ENCODE results near the gene FLYWCH2.

Gene FLYWCH2

DNA sequence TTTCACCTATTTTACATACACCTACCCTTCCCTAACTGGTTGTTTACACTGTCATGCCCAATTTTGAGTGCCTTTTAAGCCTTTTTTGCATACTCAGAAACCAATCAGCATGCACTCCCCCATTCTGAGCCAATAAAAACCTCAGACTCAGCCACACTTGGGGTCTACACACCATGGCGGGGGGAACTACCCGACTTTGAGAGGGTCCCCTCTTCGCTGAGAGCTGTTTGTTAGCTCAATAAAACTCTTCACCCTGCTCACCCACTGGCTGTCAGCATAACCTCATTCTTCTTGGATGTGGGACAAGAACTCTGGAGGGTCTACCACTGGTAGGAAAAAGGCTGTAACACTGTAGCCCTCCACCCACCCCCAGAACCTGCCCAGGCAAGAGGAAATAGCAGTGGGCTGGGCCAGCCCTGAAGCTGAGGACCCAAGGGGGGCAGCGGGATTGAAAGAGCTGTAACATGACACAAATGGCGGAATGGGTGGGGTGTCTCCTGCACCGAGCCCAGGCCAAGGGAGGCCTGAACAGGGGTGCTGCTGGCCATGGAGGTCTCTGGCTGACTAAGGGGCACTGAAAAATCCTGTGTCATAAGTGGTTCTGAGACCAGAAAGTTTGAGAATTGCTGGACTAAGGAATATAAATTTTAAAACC, 3.0 kb upstream of the FLYWCH2 start:
- no peak for DNase-seq

DNA sequence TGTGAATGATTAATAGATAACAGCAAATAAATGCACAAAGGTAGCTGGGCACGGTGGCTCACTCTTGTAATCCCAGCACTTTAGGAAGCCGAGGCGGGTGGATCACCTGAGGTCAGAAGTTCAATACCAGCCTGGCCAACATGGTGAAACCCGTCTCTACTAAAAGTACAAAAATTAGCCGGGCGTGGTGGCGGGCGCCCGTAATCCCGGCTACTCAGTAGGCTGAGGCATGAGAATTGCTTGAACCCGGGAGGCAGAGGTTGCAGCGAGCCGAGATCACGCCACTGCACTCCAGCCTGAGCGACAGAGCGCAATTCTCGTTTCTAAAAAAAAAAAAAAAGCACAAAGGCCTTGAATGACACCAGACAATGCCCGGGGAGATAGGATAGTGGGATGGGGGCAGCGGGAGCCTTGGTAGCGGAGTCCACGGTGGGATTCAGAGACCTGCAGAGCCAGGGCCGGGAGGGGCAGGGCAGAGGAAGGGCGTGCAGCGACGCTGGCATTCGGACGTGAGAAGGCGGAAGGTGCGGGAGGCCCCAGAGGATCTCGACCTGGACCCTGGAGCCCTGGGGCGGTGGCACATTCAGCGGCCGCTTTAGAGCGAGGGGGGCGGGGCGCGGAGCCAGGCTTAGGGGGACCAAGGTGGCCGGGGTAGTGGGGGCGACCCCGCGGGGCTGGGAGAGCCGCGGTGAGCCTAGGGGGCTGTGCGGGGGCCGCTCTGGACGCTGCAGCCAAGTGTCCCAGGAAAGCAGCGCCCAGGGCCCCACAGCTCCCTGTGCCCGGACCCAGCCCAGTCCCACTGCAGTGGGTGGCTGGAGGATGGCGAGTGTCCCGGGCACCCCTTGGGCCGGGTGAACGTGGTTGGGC, 999 bp upstream of the FLYWCH2 start:
- DNase-seq, result peak; percentile 61

DNA sequence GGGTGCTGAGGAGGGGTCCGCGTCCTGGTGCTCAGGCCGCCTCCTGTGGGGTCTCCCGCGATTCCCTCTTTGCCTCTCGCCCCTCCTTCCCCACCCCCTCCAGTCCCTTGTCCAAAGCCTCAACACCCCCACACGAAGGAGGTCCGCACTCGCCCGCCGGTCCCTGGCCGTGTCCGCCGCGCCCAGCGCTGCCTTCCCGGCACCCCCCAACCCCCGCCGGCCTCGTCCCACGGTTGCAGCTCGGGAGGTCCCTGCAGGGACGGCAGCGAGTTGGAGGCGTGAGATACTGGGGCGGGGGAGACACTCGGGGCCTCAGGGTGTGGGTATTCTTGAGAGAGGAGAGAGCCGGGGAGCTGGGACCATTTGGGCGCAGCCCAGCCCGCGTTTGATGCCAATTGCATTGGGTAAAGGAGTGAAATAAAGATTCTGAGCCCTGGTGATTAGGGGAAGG, 468 bp downstream of the FLYWCH2 start:
- no peak for DNase-seq

DNA sequence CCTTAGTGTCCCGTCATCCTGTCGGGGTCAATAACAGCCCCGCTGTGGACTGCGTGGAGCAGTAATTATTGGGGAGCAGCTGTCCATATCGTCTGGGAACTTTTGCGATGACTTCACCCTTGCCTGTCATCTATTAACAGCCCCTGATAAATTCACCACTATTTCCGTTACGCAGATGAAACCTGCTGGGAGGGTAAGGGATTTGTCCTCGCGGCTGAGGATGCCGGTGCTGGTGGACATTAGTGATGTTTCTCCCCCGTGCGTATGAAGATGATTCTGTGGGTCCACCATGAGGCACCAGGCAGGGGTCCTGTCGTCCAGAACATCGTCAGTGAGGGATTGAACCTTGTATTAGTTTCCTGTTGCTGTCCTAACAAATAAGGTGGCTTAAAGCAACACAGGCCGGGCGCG, 1.0 kb downstream of the FLYWCH2 start:
- DNase-seq, result no peak

DNA sequence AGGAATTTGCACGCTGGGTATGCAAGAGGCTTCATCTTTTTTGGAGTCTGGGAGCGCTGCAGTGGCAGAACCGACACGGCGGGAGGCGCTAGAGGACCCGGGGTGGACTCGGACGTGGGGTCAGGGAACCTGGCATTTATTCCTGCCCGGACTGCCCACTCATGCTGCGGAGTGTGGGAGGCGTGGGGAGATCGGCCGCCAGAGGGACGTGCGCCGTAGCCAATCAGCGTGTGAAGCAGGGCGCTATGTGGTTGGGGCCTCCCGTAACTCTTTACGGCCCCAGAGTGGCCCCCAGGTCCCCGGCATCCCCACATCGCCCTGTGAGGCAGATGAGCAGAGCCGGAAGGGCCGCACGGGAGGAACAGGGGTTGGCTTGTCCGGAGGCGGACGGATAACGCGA, 11.2 kb downstream of the FLYWCH2 start:
- no peak for DNase-seq

DNA sequence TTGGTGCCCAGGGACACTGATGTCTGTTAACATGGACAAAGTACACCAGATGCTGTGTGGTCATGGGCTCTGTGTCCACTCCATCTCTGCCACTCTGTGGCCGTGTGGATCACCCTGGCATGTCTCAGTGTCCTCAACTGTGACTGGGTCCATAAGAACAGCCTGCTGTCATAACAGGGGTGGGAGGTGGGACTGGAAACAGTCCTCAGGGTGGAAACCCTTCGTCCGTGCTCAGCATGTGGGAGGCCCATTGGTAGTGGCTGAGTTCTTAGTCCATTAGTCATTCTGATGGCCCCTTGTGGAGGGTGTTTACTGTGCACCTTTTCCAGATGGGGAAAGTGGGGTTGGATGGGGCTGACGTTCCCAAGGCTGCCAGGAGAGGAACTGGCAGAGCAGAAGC, 12.8 kb downstream of the FLYWCH2 start:
- no peak for DNase-seq

DNA sequence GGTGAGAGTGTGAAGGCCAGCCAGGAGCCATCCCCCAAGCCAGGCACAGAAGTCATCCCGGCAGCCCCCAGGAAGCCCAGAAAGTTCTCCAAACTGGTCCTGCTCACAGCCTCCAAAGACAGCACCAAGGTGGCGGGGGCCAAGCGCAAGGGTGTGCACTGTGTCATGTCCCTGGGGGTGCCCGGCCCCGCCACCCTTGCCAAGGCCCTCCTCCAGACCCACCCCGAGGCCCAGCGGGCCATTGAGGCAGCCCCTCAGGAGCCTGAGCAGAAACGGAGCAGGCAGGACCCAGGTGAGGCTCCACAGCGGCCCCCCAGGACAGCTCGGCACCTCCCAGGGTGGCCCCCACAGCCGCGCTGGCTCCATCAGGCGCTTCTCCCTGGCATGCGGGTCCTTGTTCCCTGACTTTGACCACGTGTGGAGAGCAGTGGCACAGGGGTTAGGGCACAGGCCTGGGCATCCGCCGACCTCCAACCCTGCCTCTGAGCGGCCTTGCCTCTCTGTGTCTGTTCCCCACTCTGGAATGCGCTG, 13.5 kb downstream of the FLYWCH2 start:
- DNase-seq, result no peak

DNA sequence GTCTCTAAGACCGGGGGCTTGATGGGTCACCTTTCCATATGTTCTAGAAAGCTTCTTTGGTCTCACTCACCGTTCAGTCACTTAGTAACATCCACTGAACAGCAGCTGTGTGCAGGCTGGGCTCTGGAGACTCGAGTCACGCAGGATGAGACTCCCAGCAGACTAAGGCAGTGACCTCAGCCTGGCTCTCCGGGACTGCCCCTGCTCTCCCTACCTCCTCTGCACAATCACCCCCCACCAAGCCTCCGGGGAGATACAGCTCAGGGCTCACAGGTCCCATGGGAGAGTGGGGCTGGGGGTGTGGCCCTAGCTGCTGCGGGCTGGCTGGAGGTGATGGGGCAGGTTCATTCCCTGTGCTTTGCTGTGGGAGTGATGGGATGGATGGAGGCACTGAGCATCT, 14.1 kb downstream of the FLYWCH2 start:
- no peak for DNase-seq

DNA sequence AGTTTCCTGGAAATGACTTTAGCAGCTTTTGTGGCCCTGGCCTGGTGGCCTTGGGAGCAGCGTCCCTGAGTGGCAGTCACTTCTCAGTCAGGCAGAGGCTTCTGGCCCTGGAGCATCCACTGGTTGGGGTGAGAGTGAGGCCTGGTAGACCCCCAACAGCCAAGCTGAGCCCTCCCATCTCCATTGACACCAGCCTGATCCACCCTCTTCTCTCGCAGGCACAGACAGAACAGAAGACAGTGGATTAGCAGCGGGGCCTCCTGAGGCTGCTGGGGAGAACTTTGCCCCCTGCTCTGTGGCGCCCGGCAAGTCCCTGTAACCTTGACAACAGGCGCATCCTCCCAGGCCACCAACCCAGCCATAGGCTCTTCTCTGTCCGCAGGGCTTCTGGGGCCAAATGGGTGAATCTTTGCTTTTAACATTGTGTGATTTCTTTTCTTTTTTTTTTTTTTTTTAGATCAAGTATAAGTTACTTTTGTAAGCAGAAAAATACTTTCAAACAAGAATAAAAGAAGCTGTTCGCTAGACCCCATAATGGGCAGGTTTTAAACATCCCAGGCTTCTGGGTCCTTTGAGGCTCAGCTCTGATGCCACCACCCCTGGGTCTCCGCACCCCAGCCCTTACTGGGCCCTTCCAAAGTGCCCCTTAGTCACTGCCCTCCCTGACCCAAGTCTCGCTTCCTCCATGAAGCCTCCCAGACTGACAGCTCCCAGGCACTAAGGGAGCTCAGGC, 16.0 kb downstream of the FLYWCH2 start:
- DNase-seq, result no peak

DNA sequence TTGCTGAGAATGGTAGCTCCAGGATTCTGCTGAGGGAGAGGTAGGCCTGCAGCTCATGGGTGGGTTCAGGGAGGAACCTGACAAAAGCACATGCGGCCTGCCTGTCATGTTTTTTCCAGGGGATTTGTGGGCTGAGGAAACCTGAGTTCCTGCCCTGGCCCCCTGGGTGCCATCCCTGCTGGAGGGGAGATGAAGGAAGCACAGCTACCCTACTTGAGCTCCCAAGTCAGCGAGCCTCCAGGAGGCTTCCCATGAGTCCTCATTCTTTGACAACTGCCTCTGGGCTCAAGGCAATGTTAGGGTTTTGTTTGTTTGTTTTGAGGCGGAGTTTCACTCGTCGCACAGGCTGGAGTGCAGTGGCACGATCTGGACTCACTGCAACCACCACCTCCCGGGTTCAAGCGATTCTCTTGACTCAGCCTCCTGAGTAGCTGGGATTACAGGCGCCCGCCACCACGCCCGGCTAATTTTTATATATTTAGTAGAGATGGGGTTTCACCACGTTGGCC, 16.6 kb downstream of the FLYWCH2 start:
- DNase-seq, result no peak

DNA sequence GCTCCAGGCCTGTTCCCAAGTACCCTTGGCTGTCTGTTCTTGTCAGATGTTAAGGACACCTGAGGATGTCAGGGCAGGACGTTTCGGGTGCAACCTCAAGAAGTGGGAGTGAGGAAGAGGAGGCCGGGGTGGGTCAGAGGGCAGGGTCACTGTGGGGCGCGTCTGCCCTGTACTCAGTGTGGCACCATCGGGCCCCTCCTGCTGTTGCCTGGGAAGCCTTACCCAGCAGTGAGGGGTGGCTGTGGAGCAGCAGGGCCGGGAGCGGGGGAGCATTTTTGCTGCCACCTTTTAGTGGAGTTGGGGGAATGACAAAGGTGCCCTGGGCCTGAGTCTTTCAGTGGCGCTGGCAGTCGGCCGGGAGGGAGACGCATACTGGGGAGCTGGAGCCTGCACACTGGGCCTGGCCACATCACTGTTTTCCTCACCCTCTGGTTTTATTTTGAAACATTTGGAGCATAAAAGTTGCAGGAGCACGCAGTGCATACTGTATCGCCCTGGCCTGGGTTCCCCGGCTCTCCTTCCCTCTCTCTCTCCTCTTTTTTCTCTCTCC, 17.6 kb downstream of the FLYWCH2 start:
- DNase-seq, result no peak

DNA sequence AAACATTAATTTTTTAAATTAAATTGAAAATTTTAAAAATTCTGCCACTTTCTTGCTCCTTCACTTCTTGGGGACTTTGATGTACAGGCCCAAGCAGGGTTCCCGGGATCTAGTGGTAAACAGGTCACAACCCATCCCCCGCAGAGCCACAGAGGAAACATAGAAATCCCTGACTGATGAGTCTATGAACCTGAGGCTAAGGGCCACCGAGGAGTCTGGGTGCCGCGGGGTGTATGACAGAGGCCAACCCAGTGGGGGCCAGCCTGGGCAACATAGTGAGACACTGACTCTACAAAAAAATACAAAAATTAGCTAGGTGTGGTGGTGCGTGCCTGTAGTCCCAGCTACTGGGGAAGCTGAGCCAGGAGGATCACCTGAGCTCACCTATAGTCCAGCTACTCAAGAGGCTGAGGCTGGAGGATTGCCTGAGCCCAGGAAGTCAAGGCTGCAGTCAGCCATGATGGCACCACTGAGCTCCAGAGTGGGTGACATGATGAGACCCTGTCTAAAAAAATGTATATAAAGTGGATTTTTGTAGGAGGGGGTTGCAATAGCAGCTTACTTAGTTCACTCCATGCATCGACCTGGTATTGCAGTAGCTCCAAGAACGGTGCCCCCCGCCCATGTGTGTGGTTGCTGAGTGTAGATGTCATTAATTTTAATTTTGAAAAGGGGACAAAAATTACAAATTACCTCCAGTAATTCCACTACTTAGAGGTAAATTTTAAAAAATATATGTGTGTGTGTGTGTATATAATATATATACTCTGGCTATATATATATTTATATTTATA, 19.5 kb downstream of the FLYWCH2 start:
- DNase-seq, result no peak

DNA sequence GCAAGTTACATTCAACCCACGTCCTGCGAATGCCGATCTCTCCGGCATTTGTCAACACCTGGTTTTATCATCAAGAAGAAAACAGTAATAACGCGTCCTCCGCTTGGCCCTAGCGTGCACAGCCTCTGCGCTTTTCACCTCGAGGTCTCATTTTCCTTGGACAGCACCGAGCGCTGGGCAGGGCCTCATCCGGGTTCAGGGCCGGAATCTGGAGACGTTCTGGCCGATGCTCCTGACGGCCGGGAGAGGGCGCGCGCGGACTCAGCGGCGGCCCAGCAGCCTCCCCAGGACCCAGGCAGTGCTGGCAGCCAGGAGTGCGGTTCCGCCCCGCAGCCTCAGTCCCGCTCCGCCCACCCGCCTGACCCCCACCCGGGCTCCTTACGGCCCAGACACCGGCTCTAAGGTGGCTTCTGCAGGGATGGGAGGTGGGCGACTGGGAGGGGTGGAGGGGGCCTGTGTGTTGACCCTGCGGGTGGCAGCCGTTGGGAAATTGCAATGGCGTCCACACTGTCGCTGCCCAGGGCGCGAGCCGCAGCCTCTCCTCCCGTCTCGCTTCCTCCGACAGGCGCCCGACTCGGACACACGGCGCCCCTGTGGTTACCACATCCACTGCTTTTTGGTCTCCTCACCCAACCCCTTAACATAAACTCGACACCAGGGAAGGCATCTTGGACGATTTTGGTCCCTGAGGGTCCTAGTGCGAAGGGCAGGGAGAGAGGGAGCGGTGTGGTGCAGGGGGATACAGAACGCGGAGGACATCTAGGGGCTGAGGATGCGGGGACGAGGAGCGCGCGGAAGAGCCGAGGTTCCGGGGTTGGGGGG, 21.3 kb downstream of the FLYWCH2 start:
- peak; percentile 85 for DNase-seq

DNA sequence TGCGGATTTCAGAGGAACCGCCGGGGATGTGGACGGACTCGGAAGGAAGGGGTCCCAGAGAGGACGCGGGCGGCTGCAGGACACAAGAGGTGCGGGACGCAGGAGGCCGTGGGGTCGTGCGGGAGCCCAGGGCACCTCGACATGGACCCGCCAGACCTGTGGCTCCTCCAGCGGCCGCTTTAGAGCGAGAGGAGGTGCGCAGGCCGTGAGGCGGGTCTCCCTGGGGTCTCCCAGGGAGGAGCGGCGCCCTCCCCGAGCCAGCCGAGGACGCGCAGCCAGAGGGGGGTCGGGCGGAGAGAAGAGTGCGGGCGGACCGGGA, 21.9 kb downstream of the FLYWCH2 start:
- peak; percentile 95 for DNase-seq

DNA sequence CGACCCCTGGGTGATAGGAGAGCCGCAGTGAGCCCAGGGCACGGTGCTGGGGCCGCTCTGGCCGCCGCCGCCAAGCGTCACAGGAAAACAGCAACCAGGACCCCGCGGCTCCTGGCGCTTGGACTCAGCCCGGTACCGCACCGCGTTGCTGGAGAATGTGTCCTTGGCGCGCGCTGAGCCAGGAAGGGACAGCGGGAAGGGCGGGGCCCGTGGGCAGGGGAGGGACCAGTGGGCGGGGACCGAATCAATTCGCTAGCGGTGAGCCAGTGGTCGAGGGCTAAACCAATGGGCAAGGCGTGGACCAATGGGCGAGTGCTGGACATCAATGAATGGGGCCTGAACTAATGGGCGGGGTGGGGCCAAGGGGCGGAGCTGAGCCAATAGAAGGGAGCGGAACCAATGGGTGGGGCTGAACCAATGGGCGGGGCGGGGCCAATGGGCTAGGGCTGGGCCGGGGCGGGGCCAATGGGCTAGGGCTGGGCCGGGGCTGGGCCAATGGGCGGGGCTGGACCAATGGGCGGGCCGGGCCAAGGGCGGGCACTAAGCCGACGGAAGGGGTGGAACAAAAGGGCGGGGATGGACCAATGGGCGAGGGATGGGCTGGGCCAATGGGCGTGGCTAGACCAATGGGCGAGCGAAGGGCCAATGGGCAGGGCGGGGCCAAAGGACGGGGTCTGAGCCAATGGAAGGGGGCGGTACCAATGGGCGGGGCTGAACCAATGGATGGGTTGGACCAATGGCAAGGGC, 22.4 kb downstream of the FLYWCH2 start:
- DNase-seq, result no peak

DNA sequence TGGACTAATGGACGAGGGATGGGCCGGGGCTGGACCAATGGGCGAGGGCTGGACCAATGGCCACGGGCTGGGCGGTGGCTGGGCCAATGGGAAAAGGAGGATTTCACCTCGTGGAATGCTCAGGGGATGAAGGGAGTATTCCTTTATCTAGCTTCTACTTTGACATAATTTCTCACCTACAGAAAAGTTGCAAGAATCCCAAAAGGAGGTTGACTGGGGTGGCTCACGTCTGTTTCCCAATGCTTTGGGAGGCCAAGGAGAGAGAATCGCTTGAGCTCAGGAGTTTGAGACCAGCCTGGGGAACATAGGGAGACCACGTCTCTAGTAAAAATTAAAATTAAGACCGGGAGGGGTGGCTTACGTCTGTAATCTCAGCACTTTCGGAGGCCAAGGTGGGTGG, 23.0 kb downstream of the FLYWCH2 start:
- DNase-seq, result peak; percentile 70

DNA sequence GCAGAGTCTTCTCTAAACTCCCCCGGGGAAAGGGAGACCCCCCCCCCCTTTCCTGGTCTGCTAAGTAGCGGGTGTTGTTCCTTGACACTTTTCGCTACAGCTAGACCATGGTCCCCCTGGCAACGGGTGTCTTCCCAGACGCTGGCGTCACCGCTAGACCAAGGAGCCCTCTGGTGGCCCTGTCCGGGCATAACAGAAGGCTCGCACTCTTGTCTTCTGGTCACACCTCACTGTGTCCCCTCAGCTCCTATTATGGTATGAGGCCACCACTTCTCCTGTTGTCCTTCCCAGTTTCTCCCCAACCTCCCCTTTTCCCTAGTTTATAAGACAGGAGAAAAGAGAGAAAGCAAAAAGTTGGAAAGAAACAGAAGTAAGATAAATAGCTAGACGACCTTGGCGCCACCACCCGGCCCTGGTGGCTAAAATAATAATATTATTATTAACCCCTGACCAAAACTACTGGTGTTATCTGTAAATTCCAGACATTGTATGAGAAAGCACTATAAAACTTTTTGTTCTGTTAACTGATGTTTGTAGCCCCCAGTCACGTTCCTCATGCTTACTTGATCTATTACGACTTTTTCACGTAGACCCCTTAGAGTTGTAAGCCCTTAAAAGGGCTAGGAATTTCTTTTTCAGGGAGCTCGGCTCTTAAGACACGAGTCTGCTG, 24.2 kb downstream of the FLYWCH2 start:
- DNase-seq, result peak; percentile 41

DNA sequence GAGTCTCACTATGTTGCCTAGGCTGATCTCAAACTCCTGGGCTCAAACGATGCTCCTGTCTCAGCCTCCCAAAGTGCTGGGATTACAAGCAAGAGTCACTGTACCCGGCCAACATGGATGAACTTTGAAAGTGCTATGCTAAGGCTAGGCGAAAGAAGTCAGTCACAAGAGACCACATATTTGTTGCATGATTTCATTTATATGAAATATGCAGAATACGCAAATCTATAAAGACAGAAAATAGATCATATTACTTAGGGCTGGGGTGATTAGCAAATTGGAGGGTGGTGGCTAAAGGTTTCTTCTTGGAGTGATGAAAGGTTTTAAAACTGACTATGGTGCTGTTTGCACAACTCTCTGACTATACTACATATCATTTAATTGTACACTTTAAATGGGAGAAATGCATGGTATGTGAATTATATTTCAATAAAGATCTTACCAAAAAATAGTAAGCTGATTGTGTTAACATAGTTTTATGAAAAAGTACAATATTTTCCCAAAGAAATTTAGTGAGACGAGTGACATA, 27.5 kb downstream of the FLYWCH2 start:
- no peak for DNase-seq

Measured in right kidney (tissue), 1 donor.